Activated gamma-delta T cell treated with Interleukin-2 at 50 U/mL for 16 hours (primary cell): ENCODE data around the gene AQP5.

Experiments used
- DNase-seq: peaks from one replicate; pipeline ENCODE4 v3.0.0-alpha.2; 2020

Gene AQP5

DNA sequence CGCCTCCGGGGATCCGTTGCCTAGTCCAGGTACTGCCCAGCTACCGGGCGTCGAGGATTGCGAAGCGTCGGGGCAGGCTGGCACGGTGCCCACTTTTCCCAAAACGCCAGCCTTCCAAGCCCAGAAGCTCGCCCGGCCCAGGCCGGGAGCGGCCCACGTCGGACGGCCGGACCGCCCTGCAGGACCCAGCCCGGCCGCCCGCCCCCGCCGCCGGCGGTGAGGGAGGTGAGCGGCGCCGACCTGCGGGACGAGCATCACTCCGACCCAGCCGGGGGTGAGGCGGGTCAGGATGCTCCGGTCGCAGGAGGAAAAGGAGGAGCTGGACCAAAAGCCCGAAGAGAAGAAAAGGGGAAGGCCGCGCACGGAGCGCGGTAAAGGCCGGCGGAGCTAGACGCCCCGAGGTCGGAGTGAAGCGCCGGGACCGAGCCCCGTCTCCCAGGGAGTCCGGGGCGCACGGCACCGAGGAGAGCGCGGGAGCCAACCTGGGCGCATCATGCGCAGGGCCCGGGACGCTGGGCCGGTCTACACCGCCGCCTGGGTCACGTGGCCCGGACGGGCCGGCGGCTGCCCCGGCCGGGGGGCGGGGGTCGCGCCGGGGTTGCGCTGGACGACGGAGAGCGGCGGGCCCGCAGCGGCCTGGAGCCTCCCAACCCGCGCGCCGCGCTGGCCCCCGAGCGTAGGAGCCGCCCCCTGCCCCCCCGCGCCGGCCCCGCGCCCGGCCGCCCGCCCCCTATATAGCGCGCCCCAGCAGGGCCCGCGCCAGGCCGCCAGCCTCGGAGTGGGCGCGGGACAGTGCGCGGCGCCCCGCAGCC lies at the start of gene AQP5:
TSS of gene AQP5 (plus strand) at position 762 of the 812 bp plus-strand sequence. CDS start 146 bp downstream, outside the sequence.
- DNase-seq = no peak

DNA sequence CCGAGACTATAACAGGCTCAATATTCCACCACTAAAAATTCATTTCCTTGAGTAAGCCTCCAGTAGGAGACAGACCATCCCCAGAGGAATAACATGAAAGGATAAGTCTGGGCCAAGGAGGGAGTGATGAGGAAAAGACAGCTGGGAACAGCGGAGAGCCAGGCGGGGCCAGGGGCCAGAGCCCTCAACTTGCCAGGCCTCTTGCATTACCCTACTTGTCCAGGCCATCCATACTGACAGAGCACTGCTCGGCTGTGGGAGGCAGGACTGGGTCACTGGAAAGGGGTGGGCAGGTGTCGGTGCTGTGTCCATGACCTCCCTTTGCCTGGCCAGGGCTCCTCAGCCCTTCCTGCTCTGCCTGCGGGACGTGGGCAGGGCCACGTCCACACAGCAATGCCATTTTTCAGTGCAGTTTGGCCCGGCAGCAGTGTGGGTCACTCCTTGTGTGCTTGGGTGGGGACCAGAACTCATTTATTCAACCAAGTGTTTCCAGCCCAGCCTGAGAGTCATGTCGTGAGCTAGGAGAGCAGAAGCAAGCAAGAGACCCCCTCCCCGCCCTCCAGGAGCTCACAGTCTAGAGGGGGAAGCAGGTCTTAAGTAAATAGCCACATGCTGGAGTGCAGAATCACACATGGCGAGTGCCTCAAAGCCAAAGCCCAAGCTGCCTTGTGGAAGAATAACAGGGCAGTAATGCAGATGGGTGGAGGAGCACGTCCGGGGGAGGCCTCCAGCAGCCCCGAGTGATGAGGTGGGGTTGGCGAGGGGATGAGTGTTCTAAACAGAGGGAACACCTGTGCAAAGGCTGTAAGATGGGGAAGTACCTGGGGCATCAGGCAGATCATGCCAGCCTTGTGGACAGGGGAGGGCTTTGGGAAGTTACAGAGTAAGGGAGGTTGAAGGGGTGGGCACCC lies 49.1 kb upstream of the AQP5 start:
- no peak for DNase-seq

DNA sequence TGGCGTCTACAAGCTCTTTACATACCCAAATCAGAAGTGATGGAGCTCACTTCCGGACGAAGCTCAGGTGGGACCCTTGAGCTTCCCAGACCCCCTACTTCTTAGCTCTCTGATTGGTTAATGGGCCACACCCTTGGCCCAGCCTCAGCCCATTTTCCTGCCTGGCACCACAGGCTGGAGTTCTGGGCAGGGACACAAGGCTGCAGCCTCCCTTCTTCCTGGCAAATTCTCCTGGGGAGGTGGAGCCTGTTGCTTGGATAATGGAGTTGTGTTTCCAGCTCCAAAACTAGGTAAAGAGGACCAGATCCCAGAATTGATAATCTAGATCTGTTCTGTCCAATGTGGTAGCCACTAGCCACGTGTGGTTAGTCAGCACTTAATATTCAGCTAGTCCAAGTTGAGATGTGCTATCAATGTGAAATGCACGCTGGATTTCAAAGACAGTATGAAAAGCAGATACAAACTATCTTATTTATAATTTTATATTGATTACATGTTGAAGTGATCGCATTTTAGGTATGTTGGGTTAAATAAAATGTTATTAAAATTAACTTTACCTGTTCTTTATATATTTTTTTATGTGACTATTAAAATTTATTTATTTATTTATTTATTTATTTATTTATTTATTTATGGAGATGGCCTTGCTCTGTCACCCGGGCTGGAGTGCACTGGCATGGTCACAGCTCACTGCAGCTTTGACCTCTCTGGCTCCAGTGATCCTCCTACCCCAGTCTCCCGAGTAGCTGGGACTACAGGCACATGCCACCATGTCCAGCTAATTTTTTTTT lies 45.3 kb upstream of the AQP5 start:
- DNase-seq = no peak

DNA sequence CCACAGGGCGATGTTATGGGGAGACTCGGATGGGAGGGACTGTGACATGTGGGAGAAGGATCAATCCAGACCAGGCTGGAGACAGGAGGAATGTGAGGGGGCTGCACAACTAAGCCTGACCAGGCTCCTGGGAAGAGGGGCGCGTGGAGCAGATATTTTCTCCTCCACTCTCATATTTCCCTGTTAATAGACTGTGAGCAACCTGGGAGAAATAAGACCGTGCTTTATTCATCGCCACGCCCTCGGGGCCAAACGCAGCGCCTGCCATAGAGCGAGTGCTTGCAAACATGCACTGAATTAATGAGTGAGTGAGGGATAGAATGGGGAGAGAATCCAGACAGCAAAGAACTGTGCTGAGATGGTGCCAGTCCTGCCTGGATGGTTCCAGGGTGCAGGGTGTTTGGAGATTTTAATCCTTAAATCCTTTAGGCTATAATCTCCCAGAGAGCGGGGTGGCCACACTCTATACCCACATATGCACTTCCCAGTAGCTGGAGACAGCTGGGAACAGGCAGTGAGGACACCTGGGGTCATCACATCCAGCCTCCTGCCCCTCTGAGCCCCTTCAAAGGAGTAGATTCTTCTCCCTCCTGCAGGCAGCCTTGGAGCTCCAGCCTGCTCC lies 44.4 kb upstream of the AQP5 start:
- DNase-seq = no peak

DNA sequence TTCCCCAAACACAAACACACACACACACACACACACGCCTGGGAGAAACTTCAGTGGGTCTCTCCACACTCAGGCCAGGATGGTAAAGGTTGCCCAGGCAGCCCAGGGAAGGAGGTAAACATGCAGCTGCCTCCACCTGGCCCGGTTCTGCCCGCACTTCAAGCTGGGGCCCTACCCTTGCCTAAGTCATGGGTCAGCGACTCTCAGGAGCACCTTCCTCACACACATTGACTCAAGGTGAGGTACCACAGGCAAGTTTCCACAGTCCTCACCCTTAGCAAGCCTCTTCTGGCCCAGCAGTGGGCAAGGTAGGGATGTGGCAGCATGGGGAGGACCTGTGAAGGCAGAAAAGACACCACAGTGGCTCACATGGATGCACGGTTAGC lies 43.9 kb upstream of the AQP5 start:
- no peak for DNase-seq

- DNase-seq = no peak
Observed at GRCh38 chr12:49920241-49920914, 41.3 kb upstream of the AQP5 start.

DNA sequence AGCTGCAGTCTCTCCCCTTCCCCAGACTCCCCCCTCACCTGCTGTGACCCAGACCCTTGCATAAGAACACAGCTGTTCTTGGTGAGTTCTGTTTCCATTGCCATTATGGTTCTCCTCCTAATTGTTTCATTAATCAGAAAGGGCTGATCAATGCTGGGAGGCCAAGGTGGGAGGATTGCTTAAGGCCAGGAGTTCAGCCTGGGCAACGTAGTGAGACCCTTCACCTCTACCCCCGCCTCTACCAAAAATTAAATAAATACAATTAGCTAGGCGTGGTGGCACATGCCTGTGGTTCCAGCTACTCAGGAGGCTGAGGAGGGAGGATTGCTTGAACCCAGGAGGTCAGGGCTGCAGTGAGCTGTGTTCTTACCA lies 40.8 kb upstream of the AQP5 start:
- DNase-seq = no peak

GRCh38 chr12:49921299-49921698 lies 40.4 kb upstream of the AQP5 start:
- DNase-seq = no peak

GRCh38 chr12:49921936-49922335 lies 39.7 kb upstream of the AQP5 start:
- DNase-seq = no peak

DNA sequence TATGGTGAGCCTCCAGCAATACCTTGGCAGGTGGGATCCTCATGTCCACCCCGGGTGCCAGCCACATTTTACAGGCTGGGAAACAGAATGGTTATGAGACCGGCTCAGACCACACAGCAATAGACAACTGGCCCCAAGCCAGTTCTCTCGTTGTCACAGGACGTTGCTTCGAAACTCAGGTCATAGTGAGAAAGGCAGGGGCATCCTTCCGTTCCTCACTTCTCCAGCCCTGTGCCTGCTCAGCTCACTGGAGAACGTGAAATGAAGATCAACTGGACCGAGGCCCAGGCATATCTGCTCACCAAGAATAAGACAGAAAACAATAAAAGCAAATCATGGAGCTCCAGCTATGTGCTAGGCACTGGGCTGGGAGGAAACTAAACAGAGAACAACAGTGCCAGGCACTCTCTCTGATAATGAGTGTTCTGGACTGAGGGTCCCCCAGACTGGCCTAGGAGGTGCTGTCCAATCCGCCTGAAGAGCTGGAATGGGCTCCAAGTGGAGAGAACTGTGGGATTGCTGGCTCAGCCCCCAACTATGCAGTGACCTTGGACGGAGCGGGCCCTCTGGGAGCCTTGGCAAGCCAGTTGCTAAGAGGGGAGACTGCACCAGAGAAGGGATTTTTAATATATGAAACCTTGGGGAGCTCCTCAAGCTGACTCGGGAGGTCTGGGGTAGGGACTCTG lies 39.2 kb upstream of the AQP5 start:
- DNase-seq = no peak

- DNase-seq = no peak
Observed at GRCh38 chr12:49923035-49923644, 38.5 kb upstream of the AQP5 start.

GRCh38 chr12:49923880-49924556 lies 37.7 kb upstream of the AQP5 start:
- no peak for DNase-seq

DNA sequence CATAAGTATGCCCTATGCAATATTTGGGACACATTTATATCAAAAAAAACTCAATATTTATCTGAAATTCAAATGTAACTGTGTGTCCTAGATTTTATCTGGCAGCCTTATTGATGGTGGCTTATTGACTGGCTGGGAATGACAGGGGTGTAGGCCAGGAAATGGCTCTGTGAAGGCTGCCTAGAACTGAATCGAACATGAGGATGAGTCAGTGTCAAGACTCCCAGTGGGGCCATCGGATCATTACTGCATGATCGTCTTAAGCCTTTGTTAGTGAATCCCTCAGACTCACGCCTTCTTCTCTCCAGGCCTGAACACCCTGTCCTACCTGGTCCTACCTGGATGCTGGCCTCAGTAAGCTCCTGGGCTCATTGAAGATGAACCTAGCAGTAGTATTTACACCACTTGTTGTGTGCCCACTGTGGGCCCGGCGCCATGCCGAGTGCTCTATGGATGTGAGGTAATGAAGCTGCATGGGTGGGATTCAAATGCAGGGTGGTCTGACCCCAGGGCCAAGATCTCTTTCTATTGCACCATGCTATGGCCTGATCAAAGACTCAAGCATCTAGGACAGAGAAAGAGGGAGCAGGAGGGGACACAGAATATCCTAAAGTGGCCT lies 36.9 kb upstream of the AQP5 start:
- DNase-seq = no peak

DNA sequence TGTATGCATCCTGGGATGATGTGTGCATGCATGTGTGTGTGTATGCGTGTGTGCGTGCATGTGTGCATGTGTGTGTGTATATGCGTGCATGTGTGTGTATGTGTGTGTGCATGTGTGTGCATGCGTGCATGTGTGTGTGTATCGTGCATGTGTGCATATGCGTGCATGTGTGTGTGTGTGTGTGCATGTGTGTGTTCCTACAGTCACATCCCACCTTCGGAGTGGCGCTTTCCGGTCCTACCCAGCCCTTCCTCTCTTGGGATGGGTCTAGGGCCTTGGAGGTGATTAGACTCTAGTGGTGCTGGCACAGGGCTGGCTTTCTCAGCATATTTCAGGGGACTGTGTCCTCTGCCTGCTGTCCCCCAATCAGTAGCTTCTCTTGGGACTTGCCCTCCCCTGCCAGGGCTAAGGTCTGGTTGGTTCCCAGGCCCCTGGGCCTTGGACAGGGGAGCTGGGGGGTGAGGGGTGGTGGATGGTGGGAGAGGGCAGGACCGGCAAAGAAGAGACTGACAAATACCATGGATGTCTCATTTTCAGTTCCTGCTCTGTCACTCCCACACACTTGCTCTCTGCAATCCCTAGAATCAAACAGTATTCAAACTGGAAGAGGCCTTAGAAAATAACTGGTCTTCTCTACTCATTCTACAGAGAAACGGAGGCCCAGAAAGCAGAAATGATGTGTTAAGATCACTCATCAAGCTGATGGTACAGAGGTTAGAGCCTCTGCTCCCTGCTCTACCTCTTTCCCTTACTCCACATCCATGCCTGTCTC lies 36.1 kb upstream of the AQP5 start:
- DNase-seq = no peak

DNA sequence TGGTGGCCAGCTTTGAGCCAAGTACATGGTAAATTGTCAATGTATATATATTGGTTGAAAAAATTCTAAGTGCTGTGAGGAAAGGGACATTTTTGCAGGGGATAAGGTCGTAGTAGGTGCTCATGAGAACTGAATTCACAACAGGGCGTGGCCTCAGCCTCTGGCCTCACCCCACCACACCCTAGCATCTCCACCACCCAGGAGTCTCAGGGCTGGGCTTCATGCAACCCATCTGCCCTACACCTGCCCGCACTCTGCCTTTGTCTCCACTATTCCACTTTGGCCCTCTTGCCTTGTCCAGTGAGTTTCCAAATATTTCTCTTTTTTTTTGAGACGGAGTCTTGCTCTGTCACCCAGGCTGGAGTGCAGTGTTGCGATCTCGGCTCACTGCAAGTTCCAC lies 33.2 kb upstream of the AQP5 start:
- DNase-seq = no peak

- DNase-seq = no peak
Observed at GRCh38 chr12:49929581-49929980, 32.1 kb upstream of the AQP5 start.

DNA sequence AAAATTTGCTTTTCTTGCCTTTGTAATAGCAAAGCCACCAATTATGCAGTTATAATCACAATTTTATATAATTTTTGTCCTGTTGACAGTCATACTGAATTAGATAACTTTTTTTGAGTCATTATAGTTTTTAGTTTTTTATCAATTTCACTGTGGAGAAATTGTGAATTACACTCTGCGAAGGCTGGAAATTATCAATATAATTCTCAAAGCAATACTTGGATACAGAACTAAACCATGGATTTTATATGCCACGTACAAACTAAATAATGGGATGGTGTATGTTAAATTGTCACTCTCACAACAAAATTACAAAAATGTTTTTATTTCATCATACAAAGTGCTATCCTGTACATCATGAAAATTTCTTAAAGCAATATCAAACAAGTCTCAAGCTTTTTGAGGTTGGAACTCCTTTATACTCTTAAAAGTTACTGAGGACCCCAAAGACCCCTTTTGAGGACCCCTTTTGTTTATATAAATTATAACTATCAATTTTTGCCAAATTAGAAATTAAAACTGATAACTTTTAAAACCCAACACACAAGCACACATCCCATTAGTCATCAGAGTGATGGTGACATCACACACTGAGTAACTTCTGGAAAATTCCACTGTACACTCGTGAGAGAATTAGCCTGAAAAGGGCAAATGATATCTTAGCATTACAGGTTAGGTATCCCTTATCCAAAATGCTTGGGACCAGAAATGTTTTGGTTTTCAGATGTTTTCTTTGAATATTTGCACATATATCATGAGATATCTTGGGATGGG lies 31.0 kb upstream of the AQP5 start:
- no peak for DNase-seq

- no peak for DNase-seq
Observed at GRCh38 chr12:49932023-49932422, 29.6 kb upstream of the AQP5 start.
